HG02981 (cell line): ENCODE data around the gene ROPN1.
"Not testable (repeated sequence)": the region's sequence is repeated elsewhere in the genome, so short reads cannot be mapped to it uniquely, and the experiment has no call there.

ENCODE experiments used
- ATAC-seq: cut with Tn5 transposase; IDR thresholded peaks from one replicate; pipeline ENCODE4 v1.9.1; 2021; ENCODE audit warnings: mild to moderate bottlenecking, moderate library complexity; ENCODE audit not compliant: unreplicated experiment

ROPN1 gene

DNA sequence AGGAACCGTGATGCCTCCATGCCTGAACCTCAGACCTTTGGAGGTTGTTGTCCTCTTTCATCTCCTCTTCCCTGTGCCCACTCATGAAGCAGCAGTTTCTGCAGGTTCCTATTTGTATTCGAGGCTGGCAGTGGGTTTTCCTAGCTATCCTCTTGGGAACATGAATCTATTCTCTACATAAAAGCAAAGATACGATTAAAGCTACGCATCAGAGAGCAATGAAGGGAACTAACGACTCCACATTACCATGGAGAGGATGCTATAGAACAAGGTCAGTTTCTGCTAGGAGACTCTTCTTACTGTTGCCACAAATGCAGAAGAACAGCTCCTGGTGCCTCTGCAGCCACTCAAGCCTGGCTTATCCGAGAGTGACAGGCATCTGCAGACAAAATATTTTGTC is 9.4 kb upstream of the ROPN1 start:
- not testable (repeated sequence) for ATAC-seq

DNA sequence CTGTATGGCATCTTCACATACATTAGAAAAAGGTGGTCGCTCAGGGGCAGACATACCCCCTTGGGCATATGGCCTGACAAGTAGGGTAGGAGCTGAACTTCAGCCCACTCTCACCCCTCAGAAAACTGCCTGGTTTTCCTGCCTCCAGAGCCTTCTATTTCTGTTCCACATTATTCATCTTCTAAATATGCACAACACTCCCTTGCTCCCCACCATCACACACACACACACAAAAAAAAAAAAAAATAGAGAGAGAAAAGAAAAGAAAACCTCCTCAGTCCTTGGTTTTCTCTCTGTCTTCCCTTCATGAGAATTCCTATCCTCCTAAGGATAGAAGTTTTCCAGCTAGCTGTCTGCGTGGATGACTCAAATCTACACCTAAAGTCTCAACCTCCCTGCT is 5.6 kb upstream of the ROPN1 start:
- ATAC-seq, result no peak

GRCh38 chr3:123993818-123994217 is 1.9 kb upstream of the ROPN1 start:
- ATAC-seq, result no peak

GRCh38 chr3:123986427-123986826 is 5.5 kb downstream of the ROPN1 start:
- ATAC-seq, result no peak

- ATAC-seq, result no peak
Observed at GRCh38 chr3:123984957-123985356, 7.0 kb downstream of the ROPN1 start.

DNA sequence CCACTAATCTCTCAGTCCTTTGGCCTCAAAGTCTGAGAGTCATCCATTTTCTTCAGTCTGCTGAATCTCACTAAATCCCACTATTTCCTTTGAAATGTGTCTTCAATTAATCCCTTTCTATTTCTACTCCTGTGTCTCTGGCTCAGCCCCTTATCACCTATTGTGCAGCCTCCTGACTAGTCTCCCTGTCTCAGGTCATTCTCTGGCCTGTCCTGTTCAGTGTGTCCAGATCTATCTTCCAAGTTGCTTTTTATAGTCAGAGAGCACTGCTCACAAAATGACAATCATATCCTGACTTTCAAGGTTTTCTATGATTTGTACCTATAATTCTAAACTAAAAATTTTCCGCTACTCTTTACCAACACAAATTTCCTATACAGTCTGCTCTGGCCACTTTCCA is 7.6 kb downstream of the ROPN1 start:
- no peak for ATAC-seq

DNA sequence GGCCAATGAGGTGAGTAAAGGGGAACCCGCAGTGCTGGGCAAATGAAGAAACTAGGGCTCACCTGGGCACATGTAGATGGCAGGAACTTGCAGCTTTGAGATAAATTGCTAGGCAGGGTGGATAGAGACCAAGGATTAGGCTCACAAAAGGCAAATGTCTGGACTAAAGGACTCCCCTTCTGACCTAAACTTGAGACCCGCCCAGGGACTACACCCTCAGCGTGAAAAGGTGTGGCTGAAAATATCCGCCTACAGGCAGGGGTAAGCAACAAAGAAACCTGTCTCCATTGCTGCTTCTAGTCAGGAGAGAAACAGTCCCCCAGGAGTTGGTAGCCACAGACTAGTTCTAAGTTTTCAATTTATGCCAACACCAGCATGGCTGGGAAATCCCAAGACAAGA is 10.6 kb downstream of the ROPN1 start:
- ATAC-seq, result not testable (repeated sequence)

DNA sequence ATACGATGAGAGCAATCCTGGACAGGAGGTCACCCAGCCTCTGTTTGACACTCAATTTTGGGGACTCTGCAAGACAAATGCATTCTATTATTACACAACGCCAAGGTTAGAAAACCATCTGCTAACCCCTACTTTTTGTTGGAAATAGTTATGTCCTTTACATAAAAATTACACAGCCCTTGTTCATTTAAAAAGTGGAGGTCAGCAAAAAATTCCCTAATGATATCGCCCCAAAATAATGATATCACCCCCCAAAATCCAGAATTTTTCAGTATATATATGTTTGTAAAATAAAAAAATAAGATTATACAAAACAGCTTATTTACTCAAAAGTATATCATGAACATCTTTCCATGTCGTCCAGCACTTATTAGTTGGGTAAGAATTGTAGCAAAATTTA is 11.4 kb downstream of the ROPN1 start:
- no peak for ATAC-seq

GRCh38 chr3:123979525-123980501 is 12.1 kb downstream of the ROPN1 start:
- ATAC-seq, result not testable (repeated sequence)

DNA sequence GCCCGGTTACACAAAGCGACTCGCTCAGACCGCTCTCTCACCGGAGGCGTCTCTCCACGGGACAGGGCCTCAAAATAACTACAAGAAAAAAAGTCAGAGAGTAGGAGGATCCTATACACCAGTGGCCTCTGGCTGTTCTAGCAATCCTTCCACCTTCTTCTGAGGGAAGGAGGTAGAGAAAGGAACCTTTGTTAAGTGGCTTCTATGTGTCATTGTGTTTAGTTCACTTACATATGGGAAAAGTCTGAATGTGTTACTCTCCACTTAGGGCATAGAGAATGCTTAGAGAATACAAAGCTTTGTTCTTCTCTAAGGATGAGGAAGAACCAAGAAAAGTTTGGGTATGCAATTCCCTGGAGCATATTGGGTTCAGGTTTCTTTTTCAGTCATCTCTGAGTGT is 15.0 kb downstream of the ROPN1 start:
- not testable (repeated sequence) for ATAC-seq

- ATAC-seq, result not testable (repeated sequence)
Observed at GRCh38 chr3:123976181-123976898, 15.6 kb downstream of the ROPN1 start.

DNA sequence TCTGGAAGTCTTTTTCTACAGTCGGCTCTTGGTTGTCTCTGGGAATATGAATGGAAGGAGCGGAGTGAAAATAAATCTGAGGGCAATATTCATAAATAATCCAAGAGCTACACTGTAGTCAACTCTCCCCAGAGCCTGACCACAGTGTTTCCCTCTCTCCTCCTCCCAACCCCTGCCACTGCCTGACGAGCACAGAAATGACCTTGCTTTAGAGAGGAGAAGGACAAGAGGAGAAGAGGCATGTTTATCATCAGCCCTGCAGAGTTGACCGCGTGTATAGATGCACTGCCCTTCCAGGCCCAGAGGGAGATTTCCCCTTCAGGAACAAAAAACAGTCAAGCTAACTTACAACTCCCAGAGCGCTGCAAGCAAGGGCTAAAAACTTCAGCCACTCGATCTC is 16.9 kb downstream of the ROPN1 start:
- ATAC-seq, result not testable (repeated sequence)

GRCh38 chr3:123971406-123971805 is 20.5 kb downstream of the ROPN1 start:
- ATAC-seq, result no peak

- not testable (repeated sequence) for ATAC-seq
Observed at GRCh38 chr3:123967260-123967659, 24.7 kb downstream of the ROPN1 start.

DNA sequence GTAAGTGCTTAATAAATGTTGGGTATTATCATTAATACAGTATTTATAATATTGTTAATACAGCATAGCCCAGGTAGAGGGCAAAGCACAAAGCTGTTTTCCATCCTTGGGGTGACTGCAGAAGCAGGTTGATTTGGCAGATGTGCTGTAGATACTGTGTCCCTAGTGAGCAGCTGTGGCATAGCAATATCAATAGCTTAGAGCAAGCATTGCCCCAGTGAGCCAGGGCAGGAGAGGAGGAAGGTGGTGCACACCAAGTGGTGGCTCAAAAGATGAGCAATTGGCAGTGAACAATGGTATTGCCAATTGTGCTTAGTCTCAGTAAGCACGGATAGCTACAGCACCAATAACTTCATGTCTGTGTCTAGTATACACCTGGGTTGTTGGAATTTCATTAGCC is 25.1 kb downstream of the ROPN1 start:
- ATAC-seq, result not testable (repeated sequence)

GRCh38 chr3:123964793-123965192 is 27.1 kb downstream of the ROPN1 start:
- ATAC-seq, result not testable (repeated sequence)

GRCh38 chr3:123961508-123961856 is 30.4 kb downstream of the ROPN1 start:
- no peak for ATAC-seq

DNA sequence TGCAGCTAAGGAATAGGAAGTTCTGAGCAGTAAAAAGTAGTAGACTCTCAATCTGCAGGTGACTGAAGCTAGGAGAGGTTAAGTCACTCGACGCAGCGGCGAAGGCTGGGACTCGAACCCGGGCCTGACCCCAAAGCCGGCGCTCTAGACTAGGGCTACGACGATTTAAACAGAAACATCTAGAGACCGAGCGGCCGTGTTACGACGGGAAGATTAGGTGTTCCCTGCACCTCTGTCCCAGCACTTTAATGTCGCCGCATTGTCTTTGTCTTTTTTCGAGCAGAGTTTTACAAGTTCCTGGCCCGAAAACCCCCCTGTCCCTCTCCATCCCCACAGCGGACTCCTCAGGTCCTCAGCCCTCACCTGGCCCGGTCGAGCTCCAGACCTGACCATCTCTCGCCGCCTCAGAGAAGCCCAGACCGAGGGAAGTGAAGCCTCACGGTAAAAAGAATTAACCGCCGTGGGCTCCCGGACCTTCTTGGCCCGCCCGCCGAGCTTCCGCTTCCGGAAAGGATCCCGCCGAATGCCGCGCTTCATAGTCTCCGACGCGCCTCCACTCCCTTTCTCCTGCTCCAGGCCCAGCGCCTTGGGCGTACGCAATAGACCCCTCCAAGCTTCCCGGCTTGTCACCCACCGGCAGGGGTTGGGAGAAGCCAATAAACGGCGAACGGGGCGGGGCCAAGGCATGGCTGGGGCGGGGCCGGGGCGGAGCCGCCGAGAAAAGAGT is 31.0 kb downstream of the ROPN1 start, which contains the start of gene CCDC14:
Gene CCDC14, minus strand, starts transcription at position 449 of the 727 bp plus-strand sequence. Its CDS starts 56 bp downstream, at position 393.
- peak; percentile 85 for ATAC-seq

GRCh38 chr3:123953735-123954134 is 38.2 kb downstream of the ROPN1 start:
- no peak for ATAC-seq

DNA sequence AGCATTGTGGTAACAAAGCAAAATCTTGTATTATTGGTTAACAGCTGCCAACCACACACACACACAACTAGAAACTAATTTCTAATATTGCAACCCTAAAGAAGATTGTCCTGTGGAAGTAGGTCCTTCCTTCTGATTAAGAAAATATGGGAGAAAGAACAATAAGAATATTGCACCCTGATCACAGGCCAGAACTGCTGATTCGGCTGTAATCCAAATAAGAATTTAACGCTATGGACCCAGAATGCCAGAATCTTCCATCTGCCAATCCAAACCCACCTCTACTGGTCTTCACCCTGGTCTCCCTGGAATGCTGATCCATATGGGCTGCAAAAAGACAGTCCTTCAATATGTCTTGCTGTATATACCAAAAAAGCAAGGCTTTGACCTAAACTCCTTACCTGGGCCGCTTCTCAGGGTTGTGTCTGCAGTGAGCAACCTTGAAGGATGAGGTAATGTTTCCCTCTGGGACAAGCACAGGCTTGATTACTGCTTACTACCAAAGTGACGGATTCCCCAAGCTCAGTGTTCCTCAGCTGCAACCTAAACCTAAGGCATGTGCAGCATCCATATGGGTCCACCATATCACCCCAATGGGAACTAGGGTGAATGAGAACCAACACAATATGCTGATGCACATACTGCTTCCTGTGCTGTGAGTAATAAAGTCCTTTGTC is 38.9 kb downstream of the ROPN1 start:
- no peak for ATAC-seq
